Measurements from ENCODE around the gene ACOT7.

- TF ChIP-seq, protein P1, sequence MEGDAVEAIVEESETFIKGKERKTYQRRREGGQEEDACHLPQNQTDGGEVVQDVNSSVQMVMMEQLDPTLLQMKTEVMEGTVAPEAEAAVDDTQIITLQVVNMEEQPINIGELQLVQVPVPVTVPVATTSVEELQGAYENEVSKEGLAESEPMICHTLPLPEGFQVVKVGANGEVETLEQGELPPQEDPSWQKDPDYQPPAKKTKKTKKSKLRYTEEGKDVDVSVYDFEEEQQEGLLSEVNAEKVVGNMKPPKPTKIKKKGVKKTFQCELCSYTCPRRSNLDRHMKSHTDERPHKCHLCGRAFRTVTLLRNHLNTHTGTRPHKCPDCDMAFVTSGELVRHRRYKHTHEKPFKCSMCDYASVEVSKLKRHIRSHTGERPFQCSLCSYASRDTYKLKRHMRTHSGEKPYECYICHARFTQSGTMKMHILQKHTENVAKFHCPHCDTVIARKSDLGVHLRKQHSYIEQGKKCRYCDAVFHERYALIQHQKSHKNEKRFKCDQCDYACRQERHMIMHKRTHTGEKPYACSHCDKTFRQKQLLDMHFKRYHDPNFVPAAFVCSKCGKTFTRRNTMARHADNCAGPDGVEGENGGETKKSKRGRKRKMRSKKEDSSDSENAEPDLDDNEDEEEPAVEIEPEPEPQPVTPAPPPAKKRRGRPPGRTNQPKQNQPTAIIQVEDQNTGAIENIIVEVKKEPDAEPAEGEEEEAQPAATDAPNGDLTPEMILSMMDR (IDR thresholded peaks at IDR 0.05): no peak
- no peak for TF ChIP-seq POLR2A (IDR thresholded peaks at IDR 0.05)
- no peak for TF ChIP-seq POLR2AphosphoS5 (IDR thresholded peaks at IDR 0.05; ENCODE audit: insufficient read depth in 1 of 2, low read depth in 1 of 2)
Measured at GRCh38 chr1:6286266-6286665, 107.3 kb downstream of the ACOT7 start.
